Liver (tissue), 3 donors: ENCODE results near the gene CSTPP1.

Source experiments
- ATF3 ChIP-seq: IDR thresholded peaks from 2 replicates; pipeline ENCODE4 v1.6.1; 2016; ENCODE audit warnings: antibody characterized with exemption
- CTCF ChIP-seq: fragments of 150-350 bp; IDR thresholded peaks from 2 replicates; pipeline ENCODE4 v1.5.1; 2017; ENCODE audit warnings: improper control_type of control experiment, low read depth, low read length; ENCODE audit not compliant: missing input control
- GABPA ChIP-seq, 2 donors: IDR thresholded peaks in 1 of 2; conservative IDR thresholded peaks in 1 of 2; 2 replicates each; pipeline ENCODE4 v1.6.1; 2016; ENCODE audit warnings: antibody characterized with exemption in 2 of 2, mild to moderate bottlenecking in 1 of 2, moderate library complexity in 1 of 2
- HNF4A ChIP-seq, 2 donors: conservative IDR thresholded peaks; 2 replicates each; pipeline ENCODE4 v1.6.1; 2016; ENCODE audit warnings: antibody characterized with exemption in 2 of 2, mild to moderate bottlenecking in 2 of 2
- JUND ChIP-seq, 2 donors: IDR thresholded peaks; 2 replicates each; pipeline ENCODE4 v1.6.1; 2016; ENCODE audit warnings: antibody characterized with exemption in 2 of 2
- MAX ChIP-seq: IDR thresholded peaks from 2 replicates; pipeline ENCODE4 v1.6.1; 2016; ENCODE audit warnings: antibody characterized with exemption
- RAD21 ChIP-seq, 2 donors: IDR thresholded peaks; 2 replicates each; pipeline ENCODE4 v1.6.1; 2016; ENCODE audit warnings: antibody characterized with exemption in 2 of 2, mild to moderate bottlenecking in 2 of 2
- REST ChIP-seq: IDR thresholded peaks from 2 replicates; pipeline ENCODE4 v1.6.1; 2016; ENCODE audit warnings: antibody characterized with exemption, mild to moderate bottlenecking
- SP1 ChIP-seq: IDR thresholded peaks from 2 replicates; pipeline ENCODE4 v1.6.1; 2018; ENCODE audit warnings: antibody characterized with exemption, mild to moderate bottlenecking
- TAF1 ChIP-seq: conservative IDR thresholded peaks from 2 replicates; pipeline ENCODE4 v1.6.1; 2016; ENCODE audit warnings: antibody characterized with exemption, mild to moderate bottlenecking
- YY1 ChIP-seq: IDR thresholded peaks from 2 replicates; pipeline ENCODE4 v1.6.1; 2016; ENCODE audit warnings: antibody characterized with exemption, mild to moderate bottlenecking
- donor health status: healthy.
- donor health status: healthy.

GRCh38 chr11:47178737-47179654, 242.4 kb downstream of the CSTPP1 start:
- TF ChIP-seq CTCF (no peak), JUND (IDR thresholded peaks at IDR 0.05) (no peak), TAF1 (no peak), REST (no peak), YY1 (no peak), HNF4A (conservative IDR thresholded peaks at IDR 0.05) (no peak), GABPA (IDR thresholded peaks at IDR 0.05 in 1 of 2, conservative IDR thresholded peaks at IDR 0.05 in 1 of 2) (no peak), ATF3 (no peak), SP1 (no peak), MAX (no peak), RAD21 (IDR thresholded peaks at IDR 0.05) (no peak)
